ENCODE results near the gene PTAFR.

The PTAFR gene

GRCh38 chr1:28209700-28210099 lies 33.2 kb upstream of the PTAFR start (continued):
- TF ChIP-seq, protein P1, sequence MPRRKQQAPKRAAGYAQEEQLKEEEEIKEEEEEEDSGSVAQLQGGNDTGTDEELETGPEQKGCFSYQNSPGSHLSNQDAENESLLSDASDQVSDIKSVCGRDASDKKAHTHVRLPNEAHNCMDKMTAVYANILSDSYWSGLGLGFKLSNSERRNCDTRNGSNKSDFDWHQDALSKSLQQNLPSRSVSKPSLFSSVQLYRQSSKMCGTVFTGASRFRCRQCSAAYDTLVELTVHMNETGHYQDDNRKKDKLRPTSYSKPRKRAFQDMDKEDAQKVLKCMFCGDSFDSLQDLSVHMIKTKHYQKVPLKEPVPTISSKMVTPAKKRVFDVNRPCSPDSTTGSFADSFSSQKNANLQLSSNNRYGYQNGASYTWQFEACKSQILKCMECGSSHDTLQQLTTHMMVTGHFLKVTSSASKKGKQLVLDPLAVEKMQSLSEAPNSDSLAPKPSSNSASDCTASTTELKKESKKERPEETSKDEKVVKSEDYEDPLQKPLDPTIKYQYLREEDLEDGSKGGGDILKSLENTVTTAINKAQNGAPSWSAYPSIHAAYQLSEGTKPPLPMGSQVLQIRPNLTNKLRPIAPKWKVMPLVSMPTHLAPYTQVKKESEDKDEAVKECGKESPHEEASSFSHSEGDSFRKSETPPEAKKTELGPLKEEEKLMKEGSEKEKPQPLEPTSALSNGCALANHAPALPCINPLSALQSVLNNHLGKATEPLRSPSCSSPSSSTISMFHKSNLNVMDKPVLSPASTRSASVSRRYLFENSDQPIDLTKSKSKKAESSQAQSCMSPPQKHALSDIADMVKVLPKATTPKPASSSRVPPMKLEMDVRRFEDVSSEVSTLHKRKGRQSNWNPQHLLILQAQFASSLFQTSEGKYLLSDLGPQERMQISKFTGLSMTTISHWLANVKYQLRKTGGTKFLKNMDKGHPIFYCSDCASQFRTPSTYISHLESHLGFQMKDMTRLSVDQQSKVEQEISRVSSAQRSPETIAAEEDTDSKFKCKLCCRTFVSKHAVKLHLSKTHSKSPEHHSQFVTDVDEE (CRISPR knock-in tag; IDR thresholded peaks at IDR 0.05) = no peak
- TF ChIP-seq SNAI2 (CRISPR knock-in tag; IDR thresholded peaks at IDR 0.05) = no peak
- TF ChIP-seq ZNF8 (CRISPR knock-in tag; IDR thresholded peaks at IDR 0.05) = no peak
- TF ChIP-seq, protein P2, sequence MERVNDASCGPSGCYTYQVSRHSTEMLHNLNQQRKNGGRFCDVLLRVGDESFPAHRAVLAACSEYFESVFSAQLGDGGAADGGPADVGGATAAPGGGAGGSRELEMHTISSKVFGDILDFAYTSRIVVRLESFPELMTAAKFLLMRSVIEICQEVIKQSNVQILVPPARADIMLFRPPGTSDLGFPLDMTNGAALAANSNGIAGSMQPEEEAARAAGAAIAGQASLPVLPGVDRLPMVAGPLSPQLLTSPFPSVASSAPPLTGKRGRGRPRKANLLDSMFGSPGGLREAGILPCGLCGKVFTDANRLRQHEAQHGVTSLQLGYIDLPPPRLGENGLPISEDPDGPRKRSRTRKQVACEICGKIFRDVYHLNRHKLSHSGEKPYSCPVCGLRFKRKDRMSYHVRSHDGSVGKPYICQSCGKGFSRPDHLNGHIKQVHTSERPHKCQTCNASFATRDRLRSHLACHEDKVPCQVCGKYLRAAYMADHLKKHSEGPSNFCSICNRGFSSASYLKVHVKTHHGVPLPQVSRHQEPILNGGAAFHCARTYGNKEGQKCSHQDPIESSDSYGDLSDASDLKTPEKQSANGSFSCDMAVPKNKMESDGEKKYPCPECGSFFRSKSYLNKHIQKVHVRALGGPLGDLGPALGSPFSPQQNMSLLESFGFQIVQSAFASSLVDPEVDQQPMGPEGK (CRISPR knock-in tag; IDR thresholded peaks at IDR 0.05; ENCODE audit: borderline replicate concordance) = no peak
- no peak for TF ChIP-seq ZFP30 (CRISPR knock-in tag; IDR thresholded peaks at IDR 0.05)

DNA sequence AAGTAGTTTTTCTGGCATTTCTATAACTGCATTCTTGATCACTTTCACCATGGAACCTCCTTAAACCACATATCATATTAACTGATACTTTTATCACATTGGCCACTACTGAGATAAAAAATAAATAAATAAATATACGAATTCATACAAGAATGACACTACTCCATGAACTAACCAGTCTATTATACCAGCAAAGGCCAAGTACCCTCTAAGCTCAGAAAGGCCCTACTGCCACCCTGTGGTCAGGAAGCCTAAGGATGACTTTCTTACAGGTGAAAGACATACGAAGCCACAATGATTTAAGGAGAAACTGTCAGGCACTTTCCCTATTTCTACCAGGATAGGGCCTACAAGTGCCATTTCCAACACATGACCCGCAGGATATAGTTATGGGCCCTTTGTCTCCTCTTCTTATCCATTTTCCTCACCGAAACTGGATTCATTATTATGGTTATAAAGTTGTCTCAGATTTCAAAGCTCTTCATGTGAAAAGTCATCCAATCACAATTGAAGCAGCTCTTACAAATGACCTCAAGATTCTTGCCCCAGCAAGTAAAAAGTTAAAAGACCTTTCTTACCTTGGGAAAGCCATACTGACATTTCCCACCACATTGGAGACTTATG lies 32.4 kb upstream of the PTAFR start:
- no peak for TF ChIP-seq PPARA (CRISPR knock-in tag; IDR thresholded peaks at IDR 0.05; ENCODE audit: borderline replicate concordance)
- TF ChIP-seq ZNF8 (CRISPR knock-in tag; IDR thresholded peaks at IDR 0.05) = no peak
- TF ChIP-seq ZNF565 (CRISPR knock-in tag; conservative IDR thresholded peaks at IDR 0.05; ENCODE audit: low read depth) = no peak
- TF ChIP-seq ZFP30 (CRISPR knock-in tag; IDR thresholded peaks at IDR 0.05) = no peak
- no peak for TF ChIP-seq ISL1 (CRISPR knock-in tag; IDR thresholded peaks at IDR 0.05)
- TF ChIP-seq, protein P2 (CRISPR knock-in tag; IDR thresholded peaks at IDR 0.05; ENCODE audit: borderline replicate concordance) = no peak
- TF ChIP-seq, protein P3, sequence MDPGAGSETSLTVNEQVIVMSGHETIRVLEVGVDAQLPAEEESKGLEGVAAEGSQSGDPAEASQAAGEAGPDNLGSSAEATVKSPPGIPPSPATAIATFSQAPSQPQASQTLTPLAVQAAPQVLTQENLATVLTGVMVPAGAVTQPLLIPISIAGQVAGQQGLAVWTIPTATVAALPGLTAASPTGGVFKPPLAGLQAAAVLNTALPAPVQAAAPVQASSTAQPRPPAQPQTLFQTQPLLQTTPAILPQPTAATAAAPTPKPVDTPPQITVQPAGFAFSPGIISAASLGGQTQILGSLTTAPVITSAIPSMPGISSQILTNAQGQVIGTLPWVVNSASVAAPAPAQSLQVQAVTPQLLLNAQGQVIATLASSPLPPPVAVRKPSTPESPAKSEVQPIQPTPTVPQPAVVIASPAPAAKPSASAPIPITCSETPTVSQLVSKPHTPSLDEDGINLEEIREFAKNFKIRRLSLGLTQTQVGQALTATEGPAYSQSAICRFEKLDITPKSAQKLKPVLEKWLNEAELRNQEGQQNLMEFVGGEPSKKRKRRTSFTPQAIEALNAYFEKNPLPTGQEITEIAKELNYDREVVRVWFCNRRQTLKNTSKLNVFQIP (CRISPR knock-in tag; IDR thresholded peaks at IDR 0.05; ENCODE audit: borderline replicate concordance, low read depth) = no peak
- no peak for TF ChIP-seq ARNTL (CRISPR knock-in tag; IDR thresholded peaks at IDR 0.05; ENCODE audit: borderline replicate concordance, low read depth)
- no peak for TF ChIP-seq RARB (CRISPR knock-in tag; IDR thresholded peaks at IDR 0.05)
- no peak for TF ChIP-seq TCF4 (CRISPR knock-in tag; IDR thresholded peaks at IDR 0.05; ENCODE audit: borderline replicate concordance)
- no peak for TF ChIP-seq GLIS3 (CRISPR knock-in tag; IDR thresholded peaks at IDR 0.05)
- TF ChIP-seq SNAI2 (CRISPR knock-in tag; IDR thresholded peaks at IDR 0.05) = no peak
- no peak for TF ChIP-seq ESRRG (CRISPR knock-in tag; IDR thresholded peaks at IDR 0.05)
- no peak for TF ChIP-seq ZNF70 (CRISPR knock-in tag; IDR thresholded peaks at IDR 0.05)
- no peak for TF ChIP-seq OSR1 (CRISPR knock-in tag; IDR thresholded peaks at IDR 0.05)
- TF ChIP-seq ZFP3 (CRISPR knock-in tag; IDR thresholded peaks at IDR 0.05) = no peak
- TF ChIP-seq, protein P4, sequence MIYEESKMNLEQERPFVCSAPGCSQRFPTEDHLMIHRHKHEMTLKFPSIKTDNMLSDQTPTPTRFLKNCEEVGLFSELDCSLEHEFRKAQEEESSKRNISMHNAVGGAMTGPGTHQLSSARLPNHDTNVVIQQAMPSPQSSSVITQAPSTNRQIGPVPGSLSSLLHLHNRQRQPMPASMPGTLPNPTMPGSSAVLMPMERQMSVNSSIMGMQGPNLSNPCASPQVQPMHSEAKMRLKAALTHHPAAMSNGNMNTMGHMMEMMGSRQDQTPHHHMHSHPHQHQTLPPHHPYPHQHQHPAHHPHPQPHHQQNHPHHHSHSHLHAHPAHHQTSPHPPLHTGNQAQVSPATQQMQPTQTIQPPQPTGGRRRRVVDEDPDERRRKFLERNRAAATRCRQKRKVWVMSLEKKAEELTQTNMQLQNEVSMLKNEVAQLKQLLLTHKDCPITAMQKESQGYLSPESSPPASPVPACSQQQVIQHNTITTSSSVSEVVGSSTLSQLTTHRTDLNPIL (CRISPR knock-in tag; IDR thresholded peaks at IDR 0.05; ENCODE audit: low read depth) = no peak
- ATAC-seq = peak; percentile 93

DNA sequence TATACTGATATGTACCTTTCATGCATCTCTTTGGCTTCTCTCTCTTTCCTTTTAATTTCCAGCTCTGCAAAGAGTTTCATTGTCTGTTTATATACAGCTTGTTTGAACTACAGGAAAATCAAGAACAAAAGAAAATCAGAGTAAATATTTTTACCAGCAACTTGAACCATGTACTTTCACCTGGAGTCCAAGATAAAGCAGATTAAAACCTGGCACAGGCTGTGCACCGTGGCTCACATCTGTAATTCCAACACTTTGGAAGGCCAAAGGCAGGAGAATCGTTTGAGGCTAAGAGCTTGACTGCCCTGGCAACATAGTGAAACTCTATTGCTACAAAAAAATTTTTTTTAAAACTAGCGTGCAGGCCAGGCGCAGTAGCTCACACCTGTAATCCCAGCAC lies 28.8 kb upstream of the PTAFR start:
- no peak for TF ChIP-seq TOX (CRISPR knock-in tag; IDR thresholded peaks at IDR 0.05; ENCODE audit: borderline replicate concordance)
- TF ChIP-seq, protein P2 (CRISPR knock-in tag; IDR thresholded peaks at IDR 0.05; ENCODE audit: borderline replicate concordance) = no peak
- TF ChIP-seq, protein P1 (CRISPR knock-in tag; IDR thresholded peaks at IDR 0.05) = no peak
- no peak for TF ChIP-seq ZFP3 (CRISPR knock-in tag; IDR thresholded peaks at IDR 0.05)
- no peak for TF ChIP-seq ZNF8 (CRISPR knock-in tag; IDR thresholded peaks at IDR 0.05)
- TF ChIP-seq SNAI2 (CRISPR knock-in tag; IDR thresholded peaks at IDR 0.05) = no peak
- no peak for ATAC-seq

All from SK-N-SH treated with all-trans-retinoic acid at 6 μM for 48 hours (cell line).